HL-60/S4 treated with phorbol 12-myristate 13-acetate at 8.2 ng/mL for 4 days and 3 days (cell line): ENCODE results near the gene MAGI2.
"Not testable (repeated sequence)": the region's sequence is repeated elsewhere in the genome, so short reads cannot be mapped to it uniquely, and the experiment has no call there.

Experiments
- in situ Hi-C: fragments of 300-500 bp; cut with MboI; formaldehyde crosslinking; loops from 2 replicates; pipeline ENCODE4 v1.15.0; 2022; ENCODE audit warnings: low sequenced_read_pairs

MAGI2 gene

DNA sequence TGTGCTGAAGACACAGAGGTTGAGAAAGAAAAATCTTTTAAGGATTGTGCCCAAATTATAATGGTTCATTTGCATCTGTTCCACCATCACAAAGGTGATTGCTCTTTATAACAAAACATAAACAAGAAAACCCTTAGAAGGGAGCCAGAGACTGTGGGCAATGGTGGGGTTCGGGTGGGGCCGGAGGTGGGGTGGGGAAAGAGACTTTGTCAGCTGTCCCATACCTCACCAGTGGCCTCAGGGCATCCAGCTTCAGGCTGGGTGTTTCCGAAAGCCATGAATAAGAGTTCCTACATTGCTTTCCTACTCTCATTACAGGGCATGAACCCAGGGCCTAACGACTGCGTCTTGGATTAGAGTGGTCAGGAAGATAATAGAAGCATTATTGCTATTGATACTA, 1427.0 kb downstream of the MAGI2 start:
- in situ Hi-C loops, result no loop called here

DNA sequence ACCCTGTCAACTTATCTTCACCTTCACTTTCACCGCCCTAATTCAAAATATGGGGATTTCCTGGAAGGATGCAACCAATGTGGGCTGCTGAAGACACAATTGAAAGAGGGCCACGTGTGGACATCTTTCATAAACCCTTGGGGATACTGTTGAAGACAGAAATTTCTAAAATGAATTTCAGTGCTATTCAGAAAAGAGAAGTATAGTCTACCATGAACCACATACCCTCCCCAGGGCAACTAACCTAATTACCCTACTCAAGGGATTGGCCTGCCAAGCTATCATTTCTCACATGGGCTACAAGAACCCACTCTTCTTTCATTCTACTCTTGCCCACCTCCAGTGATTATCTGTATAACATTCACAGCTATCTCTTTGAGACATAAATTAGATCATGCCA, 1428.9 kb downstream of the MAGI2 start:
- in situ Hi-C loops, result no loop called here

DNA sequence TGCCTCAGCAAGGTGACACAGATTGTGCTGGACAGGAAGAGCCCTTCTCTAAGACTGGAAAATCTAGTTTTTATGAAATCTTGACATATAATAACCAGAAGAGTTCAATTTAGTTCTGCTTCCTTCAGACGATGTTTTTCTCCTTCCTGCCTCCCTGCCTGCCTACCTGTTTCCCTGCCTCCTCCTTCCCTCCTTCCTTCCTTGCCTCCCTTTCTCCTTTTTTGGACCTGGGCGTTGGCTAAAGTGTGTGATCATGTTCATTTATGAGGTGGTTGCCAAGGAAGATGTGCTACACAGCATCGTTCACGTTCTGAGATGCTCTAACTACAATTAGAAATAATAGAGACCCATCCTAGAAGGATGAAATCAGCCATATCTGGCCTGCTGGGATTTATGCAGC, 1430.3 kb downstream of the MAGI2 start:
- in situ Hi-C loops, result no loop called here

DNA sequence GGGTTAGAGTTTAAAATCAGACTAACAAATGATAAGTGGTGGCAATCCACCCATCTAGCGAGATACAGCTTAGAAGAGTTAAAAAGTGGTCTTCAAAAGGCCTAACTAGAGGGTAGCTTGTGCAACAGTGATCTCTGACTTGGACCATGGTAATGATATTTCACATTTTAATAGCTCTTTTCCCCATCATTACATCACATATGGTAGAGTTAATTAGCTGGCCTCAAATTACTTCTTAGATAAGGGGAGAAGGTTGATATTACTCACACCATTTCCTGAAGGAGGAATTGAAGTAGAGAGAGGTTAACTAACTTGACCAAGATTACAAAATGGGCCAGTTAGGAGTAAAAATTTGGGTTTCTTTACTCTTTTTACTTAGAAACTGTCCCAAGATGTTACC, 1431.3 kb downstream of the MAGI2 start:
- in situ Hi-C loops, result no loop called here

DNA sequence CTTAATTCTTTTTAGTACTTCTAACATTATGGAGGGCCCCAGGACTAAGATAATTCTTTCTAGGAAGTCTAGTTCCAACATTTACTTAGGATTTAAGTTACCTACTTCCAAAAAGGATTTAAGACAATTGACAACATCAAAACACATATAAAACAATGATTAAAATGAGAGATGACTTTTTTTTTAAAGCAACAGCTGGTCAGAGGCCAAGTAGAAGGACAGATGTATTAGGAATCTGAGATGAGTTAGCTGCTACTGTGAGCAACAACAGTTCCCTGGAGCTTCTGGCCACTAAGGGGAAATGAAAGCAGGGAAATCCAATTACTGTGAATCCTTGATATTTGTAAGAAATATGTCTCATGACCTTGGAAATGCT, 1432.6 kb downstream of the MAGI2 start:
- in situ Hi-C loops, result no loop called here

DNA sequence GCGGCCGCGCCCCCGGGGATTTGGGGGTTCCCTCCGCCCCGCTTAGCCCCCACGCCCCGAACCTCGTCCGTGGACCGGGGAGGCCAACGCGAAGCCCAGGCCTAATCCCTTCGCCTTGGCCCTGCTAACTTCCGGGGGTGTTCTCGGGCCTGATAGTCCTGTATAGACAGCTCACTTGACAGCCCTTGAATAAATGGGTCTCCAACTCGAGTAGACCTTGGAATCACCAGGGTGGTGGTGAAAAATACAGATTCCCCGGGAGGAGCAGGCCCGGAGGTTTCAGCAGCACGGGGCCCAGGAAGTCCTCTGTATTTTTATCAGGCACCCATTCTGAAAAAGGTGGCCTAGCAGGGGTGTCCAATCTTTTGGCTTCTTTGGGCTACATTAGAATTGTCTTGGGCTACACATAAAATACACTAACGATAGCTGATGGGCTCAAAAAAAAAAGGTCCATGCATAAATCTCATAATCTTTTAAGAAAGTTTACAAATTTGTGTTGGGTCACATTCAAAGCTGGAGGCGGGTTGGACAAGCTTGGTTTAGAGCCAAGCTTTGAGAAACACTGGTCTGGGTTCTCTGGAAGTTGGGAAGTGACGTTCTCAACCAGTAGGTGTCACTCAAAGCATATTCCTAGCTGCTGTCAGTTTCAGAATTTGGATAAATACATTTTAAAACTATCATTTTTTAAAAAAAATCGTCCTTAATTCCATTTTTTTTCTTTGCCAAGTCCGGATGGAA, 1433.2 kb downstream of the MAGI2 start:
- in situ Hi-C loops, result no loop called here

DNA sequence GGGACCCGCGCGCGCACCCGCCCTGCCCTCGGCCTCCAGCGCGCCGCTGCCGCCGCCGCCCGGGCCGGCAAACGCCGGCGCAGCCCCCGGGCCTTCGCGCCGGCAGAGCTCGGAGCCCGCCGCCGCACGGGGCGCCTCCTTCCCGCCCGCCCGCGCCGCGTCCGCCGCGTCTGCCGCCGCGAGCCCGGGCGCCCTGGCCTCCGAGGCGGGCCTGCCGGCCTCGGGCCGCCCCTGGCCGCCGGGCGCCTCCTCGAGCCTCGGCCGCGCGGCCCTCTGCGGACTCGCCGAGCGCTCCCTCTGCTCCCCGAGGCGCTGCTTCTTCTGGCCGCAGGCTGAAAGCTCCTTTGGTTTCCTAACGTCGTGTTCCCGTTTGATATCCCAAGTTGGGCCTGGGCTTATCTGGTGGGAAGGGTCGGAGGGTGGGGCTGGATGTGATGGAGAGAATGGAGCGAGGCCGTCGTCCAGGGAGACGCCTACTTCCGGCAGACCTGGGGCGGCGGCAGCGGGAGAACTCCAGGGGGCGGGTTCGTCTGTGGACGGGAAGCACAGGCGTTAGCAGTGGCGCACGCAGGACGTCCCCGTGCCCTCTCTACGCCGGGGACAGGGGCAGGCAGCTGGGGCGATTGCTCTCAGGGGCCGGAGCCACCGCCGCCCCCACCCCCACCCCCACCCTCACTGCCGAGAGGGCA, 1433.9 kb downstream of the MAGI2 start:
- in situ Hi-C loops, result no loop called here

DNA sequence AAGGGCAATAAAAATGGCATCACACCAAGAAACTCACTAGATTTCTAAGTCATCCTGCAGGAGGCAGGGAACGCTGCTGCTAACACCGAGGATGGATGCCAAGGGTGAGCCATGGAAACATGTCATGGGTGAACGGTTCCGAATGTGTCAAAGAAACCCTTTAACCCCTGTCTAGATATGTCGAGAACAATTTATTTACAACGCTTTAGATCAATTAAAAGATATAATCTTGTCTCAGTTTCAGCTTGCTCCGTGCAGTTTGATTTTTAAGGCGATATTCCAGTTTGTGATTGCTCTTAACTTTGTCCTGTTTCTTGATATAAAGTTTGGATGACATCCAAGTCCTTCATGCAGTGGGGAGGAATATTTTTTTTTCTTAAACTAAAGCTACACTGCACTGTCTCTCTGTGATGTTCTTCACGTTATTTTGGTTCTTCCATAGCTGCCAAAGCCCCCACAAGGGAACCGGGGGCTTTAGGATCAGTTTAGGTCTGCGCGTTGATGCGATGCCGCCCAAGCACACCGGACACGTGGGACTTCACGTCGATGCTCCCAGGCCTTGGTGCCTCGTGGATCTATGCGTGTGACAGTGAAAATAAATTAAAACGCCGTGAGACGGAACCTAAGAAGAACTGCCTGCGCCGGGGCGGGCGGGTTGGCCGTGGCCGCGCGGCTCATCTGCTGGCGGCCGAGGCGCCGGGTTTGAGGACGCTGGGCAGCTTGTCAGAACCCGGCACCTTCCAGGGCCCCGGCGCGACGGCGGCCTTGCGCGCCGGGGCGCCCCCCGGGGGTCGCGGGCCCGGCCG, 1434.6 kb downstream of the MAGI2 start:
- in situ Hi-C loops, result no loop called here

DNA sequence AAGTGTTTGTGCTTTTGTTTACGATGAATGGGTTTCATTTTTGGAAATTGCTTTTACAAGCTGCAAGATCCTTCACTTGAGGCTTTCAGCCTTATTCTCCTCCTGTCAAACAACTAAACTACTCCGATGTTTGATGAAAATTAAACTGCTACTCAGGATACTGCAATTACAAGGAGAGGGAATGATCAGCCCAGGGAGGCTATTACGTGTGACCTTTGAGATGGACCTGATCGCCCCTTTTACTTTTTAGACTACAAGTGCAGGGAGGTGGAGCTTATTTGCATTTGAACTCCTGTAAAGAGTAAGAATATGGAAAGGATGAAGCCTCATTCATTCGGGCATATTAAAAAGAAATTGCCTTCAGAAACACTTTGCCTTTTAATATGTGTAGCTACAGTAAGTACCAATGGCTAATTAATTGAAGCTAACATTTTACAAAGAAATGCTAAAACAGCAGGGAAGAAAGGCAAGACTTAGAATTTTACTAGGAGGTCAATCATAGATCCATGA, 1435.8 kb downstream of the MAGI2 start:
- in situ Hi-C loops, result no loop called here

DNA sequence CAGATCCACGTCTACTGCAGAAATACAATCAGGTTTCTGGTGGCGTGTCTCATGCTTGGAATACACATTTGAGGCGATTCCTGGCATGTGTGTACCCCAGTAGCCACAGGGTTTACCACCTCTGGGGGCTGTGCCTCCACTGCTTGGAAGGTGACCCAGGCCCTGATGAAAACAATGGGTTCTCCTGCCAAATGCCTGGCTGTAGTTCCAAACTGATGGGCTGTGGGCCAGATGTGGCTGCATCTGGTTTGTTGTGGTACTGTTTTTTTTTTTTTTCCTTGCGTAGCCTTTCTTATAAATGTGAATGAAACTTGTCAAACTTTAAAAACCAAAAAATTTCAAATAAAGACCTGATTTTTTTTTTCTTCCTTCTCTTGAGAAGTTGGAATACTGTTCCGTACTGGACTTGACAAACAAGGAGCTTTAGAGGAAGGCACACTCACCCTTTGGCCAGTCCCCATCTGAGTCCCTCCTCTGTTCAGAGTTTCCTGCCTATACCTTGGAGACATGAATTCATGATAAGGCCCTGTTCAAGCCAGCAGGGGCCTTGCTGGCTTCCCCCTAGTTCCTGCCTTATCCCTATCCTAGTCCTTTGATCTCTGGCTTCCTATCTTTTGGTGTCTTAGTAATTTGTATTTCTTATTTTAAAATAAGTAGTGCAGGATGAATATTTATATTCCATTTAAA, 1437.8 kb downstream of the MAGI2 start:
- in situ Hi-C loops, result no loop called here

DNA sequence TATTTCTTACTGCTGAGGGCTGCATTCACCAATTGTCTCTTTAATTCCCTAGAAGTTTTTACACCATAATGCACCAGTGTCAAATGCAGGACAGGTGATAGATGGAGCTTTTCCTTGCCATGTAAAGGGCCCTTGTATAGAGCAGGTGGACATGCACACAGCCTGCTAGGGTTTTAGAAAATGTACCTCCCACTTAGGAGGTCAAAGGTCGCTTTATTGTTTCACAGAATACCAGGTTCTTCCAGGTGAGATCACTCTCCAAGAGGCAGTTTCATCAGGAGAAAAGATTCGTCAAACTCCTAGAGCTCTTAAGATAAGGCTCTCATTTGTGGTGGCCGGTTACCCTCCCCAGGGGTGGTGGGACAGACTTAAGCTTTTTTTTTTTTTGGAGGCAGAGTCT, 1439.1 kb downstream of the MAGI2 start:
- in situ Hi-C loops, result no loop called here

DNA sequence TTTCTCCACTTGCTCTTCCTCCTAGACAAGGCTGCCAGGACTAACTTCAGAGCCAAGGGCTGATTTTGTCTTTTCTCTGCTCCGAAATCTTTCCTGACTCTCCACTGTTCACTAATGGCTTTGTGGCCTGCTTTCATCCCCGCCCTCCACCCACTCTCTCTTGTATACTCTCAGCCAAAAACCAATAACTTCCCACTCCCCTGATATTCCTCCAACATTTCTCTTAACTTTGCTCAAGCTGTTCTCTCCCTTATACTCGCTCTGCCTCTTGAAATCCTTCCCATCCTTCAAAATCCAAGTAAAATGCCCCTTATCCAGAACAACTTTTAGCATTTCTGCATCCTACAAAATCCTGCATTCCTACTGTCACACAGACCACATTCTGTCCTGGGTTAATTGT, 1440.1 kb downstream of the MAGI2 start:
- in situ Hi-C loops, result no loop called here

DNA sequence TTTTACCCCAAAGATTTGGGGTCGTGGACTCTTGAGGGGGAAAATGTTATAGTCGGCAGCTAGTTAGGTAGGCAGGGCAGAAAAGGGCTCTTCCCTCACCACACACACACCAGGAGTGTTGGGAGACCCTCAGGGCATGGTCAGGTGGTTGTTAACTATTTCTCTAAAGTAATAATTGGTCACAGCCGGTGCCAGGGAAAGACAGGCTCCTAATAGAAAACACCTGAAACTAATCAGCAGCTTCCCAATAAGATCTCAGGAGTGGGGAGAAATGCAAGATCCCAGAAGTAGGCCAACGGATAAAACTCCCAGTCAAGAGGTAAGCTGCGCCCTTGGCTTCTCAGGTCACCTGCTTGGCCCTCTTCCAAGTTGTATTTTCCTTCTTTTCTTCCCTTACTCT, 1441.8 kb downstream of the MAGI2 start:
- in situ Hi-C loops, result no loop called here

DNA sequence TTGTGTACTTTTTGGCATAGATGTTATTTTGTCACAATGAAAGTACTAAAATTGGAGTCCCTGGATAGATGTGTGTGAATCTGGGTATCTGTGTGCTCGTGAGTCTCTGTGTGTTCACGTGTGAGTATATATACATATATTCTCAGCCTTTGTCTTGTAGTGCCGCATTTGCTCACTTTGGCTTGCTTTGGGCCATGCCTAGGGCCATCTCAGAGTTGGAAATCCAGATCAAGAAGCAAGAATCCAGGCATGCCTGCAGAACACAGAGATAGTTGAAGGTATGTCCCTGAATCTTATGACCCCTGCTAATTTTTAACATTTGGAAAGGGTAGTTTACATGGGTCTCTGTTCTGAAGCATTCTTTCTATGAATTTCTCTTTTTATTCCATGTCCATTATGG, 1446.2 kb downstream of the MAGI2 start:
- in situ Hi-C loops, result no loop called here

DNA sequence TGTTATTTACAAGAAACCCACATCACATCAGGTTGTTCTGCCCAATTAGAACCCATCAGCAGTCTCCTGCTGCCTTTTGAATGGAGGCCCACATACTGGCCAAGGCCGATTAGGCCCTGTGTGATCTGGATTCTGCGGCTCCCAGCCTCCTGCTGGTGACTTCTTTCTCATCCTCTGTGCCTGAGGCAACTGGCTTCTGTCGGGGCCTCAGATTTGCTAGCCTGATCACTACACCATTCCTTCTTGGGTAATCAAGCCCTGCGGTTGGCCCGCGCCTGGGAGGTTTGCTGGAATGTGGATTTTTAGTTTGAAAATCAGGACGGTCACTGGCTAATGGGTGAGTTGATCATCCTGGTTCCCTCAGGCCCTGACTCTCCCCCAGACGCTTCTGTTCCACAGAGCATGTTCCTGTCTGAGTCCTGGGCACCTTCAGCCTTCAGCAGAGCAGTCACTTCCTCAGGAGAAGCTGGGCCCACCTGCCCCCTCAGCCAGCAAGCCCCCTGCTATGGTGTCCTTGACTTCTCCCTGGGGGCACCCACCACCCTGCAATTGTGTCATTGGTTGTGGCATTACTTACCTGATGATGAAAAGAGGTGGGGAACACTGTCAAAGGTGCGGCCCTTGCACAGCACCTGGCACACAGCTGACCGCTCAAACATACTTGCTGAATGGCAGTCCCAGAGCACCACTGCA, 1447.3 kb downstream of the MAGI2 start:
- in situ Hi-C loops, result no loop called here

DNA sequence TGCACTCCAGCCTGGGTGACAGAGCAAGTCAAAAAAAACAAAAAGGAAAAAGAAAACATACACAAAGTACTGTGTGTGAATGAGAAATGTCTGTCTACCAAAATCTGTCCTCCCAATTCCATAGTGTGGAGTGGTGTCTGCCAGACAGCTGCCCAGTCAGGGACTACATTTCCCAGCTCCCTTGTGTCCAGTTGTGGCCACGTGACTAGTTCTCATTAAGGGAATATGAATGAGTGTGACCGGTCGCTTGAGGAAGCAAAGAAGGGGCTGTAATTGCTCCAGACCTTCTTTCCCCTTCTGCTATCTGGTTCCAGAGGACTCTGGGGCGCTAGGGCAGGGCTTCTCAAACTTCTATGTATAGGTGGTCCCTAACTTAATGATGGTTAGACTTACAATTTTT, 1450.8 kb downstream of the MAGI2 start:
- in situ Hi-C loops, result no loop called here

DNA sequence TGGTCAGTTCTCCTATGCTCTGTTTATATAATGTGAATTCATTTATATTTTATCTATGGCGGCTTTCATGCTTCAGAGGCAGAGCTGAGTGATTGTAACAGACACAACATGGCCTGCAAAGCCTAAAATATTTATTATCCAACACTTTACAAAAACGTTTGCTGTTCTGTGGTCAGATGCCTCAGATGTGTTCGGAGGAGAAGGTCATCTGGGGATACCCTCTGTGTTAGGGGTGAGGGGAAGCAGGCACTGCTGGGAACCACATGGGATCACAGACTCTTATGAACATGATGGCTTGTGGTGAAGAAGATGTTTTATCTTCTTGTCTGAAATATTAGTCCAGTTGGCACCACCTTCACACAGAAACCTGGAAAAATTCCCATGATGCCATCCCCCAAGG, 1451.4 kb downstream of the MAGI2 start:
- in situ Hi-C loops, result no loop called here

DNA sequence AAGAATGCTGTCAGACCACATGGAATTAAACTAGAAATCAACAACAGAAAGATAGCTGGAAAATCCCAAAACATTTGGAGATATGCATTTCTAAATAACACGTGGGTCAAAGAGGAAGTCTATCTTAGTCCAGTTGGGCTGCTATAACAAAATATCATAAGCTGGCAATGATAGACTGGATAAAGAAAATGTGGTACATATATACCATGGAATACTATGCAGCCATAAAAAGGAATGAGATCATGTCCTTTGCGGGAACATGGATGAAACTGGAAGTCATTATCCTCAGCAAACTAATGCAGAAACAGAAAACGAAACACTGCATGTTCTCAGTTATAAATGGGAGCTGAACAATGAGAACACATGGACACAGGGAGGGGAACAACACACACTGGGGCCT, 1454.3 kb downstream of the MAGI2 start:
- in situ Hi-C loops, result not testable (repeated sequence)

DNA sequence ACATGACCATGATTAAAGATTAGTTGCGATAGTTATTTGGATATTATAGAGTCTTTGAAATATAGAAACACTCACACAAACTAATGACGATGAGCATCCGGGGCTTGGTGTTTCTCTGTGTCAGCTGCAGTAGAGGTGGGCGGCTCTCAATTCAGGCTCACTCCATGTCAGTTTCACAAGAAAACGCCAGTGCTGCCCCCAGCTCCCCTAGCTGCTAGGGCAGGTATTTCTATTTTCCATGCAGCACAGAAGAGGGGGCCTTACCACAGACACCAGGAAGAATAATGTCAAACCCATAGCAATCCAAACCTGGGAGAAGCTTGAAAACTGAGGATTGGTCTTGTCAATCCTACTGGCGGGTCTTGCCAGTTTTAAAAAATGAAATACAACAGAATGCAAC, 1457.8 kb downstream of the MAGI2 start:
- in situ Hi-C loops, result no loop called here

DNA sequence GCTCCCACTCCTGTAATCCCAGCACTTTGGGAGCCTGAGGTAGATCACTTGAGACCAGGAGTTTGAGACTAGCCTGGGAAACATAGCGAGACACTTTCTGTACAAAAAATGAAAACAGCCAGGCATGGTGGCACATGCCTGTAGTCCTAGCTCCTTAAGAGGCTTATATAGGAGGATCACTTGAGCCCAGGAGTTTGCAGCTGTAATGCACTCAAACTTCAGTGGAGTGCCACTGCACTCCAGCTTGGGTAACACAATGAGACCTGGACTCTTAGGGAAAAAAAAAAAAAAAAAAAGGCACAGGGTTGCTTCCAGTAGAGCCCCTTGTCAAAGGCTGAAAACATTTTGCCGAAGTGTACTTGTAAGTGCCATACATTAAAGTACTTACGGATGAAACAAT, 1459.6 kb downstream of the MAGI2 start:
- in situ Hi-C loops, result no loop called here

DNA sequence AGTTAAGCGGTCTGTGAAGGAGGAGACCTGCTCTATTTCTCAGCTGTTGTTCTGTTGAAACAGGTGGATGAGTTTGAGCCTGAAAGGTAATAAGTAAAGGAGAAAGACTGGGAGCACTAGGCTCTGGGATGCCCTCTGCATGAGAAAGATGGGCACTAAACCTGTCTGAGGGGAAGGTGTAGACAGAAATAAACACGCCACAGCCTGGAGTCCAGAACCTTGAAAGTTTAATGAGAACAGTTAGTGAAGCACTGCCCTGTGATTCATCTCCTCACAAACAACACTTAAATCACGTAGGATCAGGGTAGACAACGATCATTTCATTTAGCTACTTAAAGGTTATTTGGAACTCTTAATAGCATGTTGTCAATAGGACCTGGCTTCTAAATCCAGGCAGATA, 1461.8 kb downstream of the MAGI2 start:
- in situ Hi-C loops, result no loop called here
